Measurements from ENCODE around the gene DRC1. TPM values are rescaled to one million over a fixed set of nuclear protein-coding genes. Genes with fewer than 3 reads are reported as not detected.
"Not testable (repeated sequence)": the region's sequence is repeated elsewhere in the genome, so short reads cannot be mapped to it uniquely, and the experiment has no call there.

Gene DRC1
- not detected for total RNA-seq

DNA sequence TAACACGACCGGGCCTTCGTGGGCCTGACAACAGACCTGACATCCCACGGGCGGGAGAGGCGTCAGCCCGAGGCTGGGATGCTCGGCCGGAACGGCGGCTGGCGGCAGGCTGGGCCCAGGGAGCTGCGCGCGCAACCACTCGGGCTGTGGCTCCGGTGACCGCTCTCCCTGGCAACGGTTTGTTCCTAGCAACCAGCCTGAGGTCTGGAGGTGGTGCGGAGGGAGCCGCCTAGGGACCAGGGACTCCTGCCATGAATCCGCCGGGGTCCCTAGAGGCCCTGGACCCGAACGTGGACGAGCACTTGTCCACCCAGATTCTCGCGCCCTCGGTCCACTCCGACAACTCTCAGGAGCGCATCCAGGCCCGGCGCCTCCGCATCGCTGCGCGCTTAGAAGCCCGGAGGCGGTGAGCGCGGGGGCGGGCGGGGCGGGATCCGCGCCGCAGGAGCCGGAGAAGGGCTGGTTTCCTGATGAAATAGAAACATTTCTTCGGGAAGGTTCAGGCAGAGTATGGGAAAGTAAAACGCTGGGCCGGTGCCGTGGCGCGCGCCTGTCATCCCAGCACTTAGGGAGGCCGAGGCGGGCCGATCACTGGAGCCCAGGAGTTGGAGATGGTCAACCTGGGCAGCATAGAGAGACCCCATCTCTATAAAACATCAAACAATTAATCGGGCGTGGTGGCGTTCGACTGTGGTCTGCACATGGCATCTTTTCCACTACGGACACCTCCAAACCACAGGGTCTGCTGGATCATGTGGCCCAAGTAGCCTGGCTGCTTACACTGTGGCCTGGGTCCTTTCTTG lies at the start of gene DRC1:
DRC1 (plus strand) TSS at position 182 of the 803 bp plus-strand sequence; CDS start at position 252, 70 bp downstream.
- H3K4me3 ChIP-seq, result peak within 1 kb of the TSS in 2 of 4 donors; percentile 24 to 34
- peaks cover 0 to 8% (median 0%) of the 10 kb centered on the region in 4 donors for H3K4me1 ChIP-seq
- no peak for TF ChIP-seq POLR2A (IDR thresholded peaks at IDR 0.05)
- TF ChIP-seq, protein P1, sequence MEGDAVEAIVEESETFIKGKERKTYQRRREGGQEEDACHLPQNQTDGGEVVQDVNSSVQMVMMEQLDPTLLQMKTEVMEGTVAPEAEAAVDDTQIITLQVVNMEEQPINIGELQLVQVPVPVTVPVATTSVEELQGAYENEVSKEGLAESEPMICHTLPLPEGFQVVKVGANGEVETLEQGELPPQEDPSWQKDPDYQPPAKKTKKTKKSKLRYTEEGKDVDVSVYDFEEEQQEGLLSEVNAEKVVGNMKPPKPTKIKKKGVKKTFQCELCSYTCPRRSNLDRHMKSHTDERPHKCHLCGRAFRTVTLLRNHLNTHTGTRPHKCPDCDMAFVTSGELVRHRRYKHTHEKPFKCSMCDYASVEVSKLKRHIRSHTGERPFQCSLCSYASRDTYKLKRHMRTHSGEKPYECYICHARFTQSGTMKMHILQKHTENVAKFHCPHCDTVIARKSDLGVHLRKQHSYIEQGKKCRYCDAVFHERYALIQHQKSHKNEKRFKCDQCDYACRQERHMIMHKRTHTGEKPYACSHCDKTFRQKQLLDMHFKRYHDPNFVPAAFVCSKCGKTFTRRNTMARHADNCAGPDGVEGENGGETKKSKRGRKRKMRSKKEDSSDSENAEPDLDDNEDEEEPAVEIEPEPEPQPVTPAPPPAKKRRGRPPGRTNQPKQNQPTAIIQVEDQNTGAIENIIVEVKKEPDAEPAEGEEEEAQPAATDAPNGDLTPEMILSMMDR (IDR thresholded peaks at IDR 0.05), result no peak
- H3K27ac ChIP-seq, result no peak within 1 kb of the TSS
- peak in 2 of 3 donors; percentile 49 to 69 for DNase-seq
- no peaks in the 10 kb centered on the region for H3K9me3 ChIP-seq
- no peaks in the 10 kb centered on the region for H3K27me3 ChIP-seq
- no peaks in the 10 kb centered on the region for H3K36me3 ChIP-seq

DNA sequence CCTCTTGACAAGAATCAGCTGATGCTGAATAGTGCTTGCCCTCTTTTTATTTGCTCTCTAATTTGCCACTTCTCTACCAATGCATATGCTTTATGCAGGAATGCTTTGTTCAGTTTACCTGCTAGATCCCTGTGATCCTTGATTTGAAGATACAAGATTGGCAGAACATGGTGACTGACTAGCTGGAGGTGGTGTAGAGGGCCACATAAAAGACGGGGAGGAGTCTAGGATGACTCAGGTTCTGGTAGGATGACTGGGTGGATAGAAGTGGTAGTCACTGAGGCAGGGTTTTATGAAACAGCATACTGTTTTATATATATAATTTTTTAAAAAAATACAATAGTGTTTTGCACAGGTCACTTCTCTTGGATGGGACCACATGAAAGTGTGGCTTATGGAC lies 48.8 kb upstream of the DRC1 start:
- no peaks in the 10 kb centered on the region for H3K27me3 ChIP-seq
- H3K4me1 ChIP-seq, result peaks cover 0 to 15% (median 0%) of the 10 kb centered on the region in 4 donors
- H3K9me3 ChIP-seq, result no peaks in the 10 kb centered on the region
- TF ChIP-seq, protein P1 (IDR thresholded peaks at IDR 0.05), result no peak
- TF ChIP-seq POLR2A (IDR thresholded peaks at IDR 0.05), result no peak
- no peak overlapping the region for H3K27ac ChIP-seq
- H3K4me3 ChIP-seq, result no peak overlapping the region
- no peaks in the 10 kb centered on the region for H3K36me3 ChIP-seq
- DNase-seq, result peak in 1 of 3 donors; percentile 69

DNA sequence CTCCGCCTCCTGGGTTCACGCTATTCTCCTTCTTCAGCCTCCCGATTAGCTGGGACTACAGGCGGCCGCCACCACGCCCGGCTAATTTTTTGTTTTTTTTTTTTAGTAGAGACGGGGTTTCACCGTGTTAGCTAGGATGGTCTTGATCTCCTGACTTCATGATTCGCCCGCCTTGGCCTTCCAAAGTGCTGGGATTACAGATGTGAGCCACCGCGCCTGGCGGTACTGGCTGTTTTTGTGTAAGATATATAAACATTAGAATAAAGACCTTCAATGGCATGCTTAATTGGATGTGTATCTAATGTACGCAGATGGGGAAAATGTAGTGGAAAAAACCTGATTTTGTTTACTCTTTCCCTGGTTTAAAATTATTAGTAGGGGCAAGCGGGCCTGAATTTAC lies 47.3 kb upstream of the DRC1 start:
- not testable (repeated sequence) for H3K4me1 ChIP-seq, H3K4me3 ChIP-seq, H3K36me3 ChIP-seq, DNase-seq, H3K27me3 ChIP-seq, H3K27ac ChIP-seq, H3K9me3 ChIP-seq

DNA sequence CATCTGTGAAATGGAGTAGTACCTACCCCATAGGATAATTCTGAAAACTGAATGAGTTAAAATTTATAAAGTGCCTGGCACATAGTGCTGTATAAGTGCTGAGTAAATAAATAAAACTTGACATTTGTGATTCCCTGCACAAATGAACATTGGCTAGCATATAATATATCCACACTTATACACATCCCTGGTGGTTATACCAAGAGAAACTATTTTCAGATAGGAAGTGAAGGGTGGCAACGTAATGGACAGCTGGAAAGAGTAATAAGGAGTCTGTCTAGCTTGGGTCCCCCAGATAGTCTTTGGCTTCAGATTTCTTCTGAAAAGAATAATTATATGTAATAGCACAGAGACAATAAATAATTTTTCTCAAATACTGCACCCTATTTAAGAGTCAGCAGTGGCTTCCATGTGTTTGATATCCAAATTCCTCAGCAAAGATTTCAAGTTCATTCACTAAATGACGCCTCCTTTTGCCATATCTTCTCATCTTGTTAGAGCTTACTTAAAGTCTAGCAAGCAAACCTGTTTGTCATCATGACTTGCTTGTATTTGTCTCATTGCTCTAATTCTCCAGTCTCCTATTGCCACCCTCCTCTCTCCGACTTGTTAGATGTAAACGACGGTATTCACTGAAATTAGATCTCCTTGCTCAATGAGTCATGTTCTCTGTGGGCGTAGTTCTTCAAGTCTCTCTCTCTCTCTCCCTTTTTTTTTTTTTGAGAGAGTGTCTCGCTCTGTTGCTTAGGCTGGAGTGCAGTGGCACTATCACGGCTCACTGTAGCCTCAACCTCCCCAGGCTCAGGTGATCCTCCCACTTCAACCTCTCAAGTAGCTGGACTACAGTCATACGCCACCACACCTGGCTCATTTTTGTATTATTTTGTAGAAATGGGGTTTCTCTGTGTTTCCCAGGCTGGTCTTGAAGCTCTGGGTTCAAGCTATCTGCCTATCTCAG lies 46.4 kb upstream of the DRC1 start:
- no peaks in the 10 kb centered on the region for H3K36me3 ChIP-seq
- peaks cover 0 to 8% (median 0%) of the 10 kb centered on the region in 4 donors for H3K4me1 ChIP-seq
- DNase-seq, result no peak
- TF ChIP-seq, protein P1 (IDR thresholded peaks at IDR 0.05), result no peak
- TF ChIP-seq POLR2A (IDR thresholded peaks at IDR 0.05), result no peak
- no peak overlapping the region for H3K4me3 ChIP-seq
- no peaks in the 10 kb centered on the region for H3K27me3 ChIP-seq
- no peak overlapping the region for H3K27ac ChIP-seq
- no peaks in the 10 kb centered on the region for H3K9me3 ChIP-seq

DNA sequence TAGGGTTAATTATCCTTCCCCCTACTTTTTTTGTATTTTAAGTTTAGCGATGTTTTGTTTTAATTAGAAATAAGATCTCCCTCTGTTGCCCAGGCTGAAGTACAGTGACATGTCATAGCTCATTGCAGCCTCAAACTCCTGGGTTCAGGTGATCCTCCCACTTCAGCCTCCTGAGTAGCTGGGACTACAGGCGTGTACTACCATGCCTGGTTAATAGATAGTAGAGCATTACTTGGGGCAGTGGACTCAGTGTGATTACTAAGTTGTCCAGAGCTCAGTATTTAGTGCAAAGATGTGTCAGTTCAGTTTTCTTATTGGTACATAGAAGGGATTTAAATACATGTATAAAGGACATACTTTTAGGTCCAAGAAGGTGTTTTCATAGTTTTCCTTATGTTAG lies 45.6 kb upstream of the DRC1 start:
- Histone ChIP-seq H3K27me3 (no peaks in the 10 kb centered on the region), H3K9me3 (no peaks in the 10 kb centered on the region), H3K4me3 (no peak overlapping the region), H3K4me1 (peaks cover 0 to 8% (median 0%) of the 10 kb centered on the region in 4 donors), H3K27ac (no peak overlapping the region), H3K36me3 (no peaks in the 10 kb centered on the region)
- TF ChIP-seq, protein P1 (IDR thresholded peaks at IDR 0.05), result no peak
- no peak for TF ChIP-seq POLR2A (IDR thresholded peaks at IDR 0.05)
- no peak for DNase-seq
